Glomerular visceral epithelial cell (primary cell): ENCODE results near the gene SEMA5A.

Experiments
- DNase-seq: peaks from one replicate; pipeline ENCODE4 v3.0.0-alpha.2; 2016; ENCODE audit errors: extremely low spot score

Gene SEMA5A

DNA sequence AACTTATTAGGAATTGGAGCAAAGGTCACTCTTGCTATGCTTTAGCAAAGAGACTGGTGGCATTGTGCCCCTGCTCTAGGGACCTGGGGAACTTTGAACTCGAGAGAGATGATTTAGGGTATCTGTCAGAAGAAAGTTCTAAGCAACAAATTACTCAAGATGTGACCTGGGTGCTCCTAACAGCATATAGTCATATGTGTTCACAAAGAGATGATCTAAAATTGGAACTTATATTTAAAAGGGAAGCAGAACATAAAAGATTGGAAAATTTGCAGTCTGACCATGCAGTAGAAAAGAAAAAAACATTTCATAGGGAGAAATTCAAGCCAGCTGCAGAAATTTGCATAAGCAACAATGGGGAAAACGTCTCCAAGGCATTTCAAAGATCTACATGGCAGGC, 68.3 kb downstream of the SEMA5A start:
- DNase-seq, result no peak

DNA sequence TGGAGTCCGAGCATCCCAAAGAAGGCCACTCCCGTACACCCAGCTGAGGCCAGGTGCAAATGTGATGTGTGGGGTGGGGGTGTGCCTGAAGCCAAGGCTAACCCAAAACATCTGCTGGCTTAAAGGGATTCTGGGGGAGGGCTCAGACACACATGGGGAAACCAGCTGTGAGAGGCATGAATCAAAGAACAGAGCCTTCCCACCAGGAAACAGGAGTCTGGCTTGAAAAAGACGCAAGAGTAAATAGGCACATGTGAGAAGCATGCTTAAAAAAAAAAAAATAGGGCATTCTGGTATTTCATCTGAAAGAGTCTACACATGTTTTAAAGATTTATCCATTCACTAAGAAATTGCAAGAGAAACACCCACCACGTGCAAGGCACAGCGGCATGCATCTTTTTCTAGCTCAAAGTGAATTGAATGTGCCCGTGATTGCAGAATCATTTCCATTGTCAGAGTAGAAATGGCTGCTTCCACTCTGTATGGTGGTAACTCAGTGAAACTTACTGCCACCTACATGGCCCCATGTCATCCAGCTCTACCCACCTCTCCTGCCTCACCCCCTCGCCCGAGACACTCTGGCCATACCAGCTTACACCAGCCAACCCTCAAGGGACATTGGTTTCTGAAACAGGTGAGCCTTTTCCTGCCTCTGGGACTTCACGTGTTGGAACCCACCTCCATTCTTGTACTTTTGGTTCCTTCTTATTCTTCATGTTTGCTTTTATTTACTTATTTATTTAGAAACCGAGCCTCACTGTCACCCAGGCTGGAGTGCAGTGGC, 71.5 kb downstream of the SEMA5A start:
- DNase-seq, result no peak

DNA sequence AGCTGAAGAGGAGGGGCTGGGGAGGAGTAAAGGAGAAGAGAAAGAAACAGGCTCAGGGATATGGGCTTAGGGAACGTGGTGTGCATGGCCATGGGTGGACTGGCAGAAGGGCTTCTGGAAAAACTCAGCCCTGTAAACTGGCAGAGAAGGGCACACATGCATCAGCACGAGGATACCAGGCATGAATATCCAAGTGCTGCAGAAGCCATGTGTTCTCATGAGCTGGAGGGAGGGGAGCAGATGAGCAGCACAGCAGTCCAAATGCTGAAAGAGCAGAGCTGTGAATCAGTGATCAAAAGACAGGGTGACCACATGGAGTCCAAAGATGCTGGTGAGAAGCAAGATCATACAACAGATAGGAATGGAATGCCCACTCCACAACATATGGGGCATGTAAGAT, 72.3 kb downstream of the SEMA5A start:
- DNase-seq, result no peak

DNA sequence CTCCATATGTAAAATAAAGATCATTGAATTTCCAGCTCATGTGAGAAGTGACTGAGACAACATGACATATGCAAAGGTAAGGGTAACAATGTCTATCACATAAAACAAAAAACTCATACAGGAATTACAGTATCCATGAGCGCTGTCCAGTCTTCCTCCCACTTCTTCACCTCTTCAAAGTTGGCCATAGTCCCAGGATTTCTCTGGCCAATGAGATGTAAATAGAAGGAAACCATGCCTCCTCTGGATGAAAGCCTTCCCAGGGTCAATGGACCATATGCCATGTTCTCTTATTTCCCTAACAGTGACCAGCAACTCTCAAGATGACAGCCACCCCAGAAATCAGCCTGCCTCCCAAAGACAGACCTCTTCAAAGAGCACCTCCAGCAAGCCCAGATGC, 75.5 kb downstream of the SEMA5A start:
- DNase-seq, result no peak

DNA sequence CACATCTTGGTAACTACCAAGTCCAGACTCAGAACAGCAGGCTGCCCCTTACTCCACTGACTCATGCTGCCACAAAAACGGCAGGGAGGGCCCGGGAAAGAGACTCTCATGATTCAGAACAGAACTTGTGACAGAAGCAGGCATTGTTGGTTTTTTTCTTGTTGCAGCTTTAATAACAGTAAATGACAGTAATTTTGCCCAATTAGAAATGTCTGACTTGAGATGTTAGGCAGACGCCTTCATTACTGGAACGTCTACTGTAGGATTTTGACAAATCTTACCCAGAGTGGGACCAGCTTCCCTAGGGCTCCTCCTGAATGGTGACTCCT, 77.9 kb downstream of the SEMA5A start:
- peak; percentile 78 for DNase-seq

DNA sequence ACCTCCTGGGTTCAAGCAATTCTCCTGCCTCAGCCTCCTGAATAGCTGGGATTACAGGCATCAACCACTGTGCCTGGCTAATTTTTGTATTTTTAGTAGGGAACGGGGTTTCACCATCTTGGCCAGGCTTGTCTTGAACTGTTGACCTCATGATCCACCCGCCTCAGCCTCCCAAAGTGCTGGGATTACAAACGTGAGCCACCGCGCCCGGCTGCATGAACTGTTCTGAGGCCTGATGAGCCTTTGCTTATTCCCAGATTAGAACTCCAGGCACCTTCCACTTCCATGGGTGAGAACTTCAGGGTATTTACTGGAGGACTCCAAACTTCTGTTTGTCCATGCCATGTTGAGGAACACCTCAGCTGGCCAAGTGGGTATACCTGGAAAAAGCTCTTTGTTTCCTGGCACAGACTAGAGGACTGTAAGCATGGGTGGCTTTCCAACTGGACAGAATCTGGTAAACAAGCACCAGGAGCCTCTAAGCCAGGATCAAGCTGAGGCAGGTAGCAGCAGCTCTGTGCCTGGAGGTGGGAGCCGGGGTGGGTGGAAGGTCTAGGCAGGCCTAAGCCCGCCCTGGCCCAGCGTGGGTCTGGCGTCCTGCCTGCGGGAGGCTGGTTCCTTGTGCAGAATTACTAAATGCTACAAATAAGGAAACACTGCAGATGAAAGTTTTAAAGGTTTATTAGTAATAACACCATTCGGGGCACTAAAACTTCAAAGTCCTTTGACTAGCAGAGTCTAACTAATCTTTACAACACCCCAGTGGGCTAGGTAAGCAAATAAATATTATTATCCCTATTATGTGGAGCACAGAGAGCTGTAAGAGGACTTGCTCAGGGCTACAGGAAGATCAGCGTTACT, 78.4 kb downstream of the SEMA5A start:
- no peak for DNase-seq

DNA sequence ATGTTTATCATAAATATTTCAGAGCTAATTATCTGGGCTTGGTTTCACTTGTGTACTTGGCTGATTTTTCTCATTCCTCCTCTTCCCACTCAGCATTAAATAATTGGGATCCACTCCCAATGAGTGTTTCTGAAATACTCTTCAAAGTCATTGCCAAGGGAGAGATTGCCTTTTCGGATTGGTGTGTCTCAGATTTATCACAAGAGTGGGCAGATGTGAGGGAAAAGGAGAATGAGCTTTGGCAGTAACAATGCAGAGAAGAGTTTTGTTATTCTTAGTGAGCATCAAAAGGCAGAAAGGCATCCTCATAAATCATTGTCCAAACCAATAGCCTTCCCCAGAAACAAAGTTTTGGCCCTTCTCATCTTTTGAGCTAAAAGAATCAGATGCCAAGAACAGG, 79.2 kb downstream of the SEMA5A start:
- DNase-seq, result no peak

DNA sequence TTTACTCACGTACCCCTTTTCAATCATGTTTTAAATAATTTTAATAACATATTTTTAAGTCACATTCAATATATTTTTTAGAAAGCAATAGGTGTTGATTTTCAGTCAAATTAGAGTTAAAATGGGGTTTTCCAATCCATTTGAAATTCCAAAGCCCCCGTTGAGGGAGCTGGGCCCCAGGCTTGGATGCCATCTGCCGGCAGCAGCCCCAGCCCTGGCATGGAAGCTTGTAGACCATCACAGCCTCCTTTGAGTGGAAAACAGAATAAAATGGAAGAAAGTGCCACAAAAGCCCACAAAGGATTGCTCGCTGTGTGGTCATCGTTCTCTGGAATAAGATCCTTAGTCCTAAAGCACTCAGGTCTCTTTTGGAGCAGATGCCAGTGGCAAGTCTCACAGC, 81.4 kb downstream of the SEMA5A start:
- DNase-seq, result no peak

DNA sequence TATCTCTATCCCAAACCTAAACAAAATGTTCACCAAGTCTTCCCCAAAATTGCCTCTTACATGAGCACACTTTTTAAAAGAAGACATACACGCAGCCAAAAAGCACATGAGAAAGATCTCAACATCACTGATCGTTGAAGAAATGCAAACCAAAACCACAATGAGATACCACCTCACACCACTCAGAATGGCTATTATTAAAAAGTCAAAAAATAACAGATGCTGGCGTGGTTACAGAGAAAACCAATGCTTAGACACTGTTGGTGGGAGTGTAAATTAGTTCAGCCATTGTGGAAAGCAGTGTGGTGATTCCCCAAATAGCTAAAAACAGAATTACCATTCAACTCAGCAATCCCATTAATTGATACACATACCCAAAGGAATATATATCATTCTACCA, 83.8 kb downstream of the SEMA5A start:
- no peak for DNase-seq

DNA sequence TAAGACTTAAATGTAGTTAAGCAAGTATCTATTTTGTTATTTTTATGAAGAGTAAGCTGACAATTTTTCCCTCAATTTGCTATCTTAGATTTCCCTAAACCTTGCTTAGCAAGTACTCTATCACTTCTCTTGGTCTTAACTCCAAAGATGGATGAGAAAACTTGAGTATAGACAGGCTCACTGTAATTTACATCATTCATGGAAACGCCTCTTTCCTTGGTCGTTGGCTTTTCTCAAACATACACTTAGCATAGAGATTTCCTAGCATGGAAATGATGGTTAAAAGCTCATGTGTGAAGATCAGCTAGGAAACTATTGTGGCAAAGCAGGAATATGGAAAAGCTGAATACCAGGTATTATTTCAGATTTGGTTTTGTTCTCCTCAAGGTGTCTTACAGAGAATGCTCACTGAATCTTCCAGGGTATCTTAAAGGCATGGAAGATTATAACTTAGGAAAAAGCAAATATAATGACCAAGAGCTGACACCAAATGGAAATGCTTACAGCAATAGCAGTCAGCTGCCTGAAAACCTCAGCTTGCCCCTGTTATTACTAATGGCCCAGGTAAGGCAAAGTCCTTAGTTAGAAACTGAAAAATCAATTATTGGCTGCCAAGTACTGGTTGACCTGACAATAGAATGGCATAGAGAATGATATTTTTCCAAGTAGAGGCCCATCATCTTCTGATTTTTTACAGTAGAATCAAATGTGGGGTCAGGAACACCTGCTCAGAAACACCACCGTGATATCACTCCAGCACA, 84.8 kb downstream of the SEMA5A start:
- DNase-seq, result no peak

DNA sequence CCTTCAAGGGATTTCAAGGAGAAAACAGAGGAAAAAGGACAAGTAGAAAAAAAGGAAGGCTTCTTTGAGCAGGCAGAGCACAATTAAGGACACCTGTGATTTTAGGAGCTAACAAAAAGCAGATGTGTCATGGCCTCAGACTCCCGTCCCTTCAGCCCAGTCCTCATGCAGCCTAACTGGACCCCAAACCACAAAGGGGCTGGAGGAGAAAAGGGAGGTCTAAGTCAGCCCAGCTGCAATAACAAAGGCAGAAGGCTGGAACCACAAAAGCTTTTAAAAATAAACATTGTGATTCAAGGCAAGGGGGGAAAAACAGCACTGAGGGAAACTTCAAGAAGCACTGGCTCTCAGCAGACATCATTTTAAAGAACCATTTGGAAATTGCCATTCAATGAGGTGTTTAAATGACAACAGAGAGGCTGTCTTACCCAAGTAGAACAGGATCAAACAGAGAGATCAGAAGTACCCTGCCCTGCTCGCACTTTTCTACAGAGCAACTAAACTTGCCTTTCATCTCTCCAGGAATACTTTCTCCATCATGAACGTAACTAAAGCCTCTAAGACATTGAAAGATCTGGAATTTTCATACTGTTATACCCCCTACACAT, 89.3 kb downstream of the SEMA5A start:
- DNase-seq, result peak; percentile 68

DNA sequence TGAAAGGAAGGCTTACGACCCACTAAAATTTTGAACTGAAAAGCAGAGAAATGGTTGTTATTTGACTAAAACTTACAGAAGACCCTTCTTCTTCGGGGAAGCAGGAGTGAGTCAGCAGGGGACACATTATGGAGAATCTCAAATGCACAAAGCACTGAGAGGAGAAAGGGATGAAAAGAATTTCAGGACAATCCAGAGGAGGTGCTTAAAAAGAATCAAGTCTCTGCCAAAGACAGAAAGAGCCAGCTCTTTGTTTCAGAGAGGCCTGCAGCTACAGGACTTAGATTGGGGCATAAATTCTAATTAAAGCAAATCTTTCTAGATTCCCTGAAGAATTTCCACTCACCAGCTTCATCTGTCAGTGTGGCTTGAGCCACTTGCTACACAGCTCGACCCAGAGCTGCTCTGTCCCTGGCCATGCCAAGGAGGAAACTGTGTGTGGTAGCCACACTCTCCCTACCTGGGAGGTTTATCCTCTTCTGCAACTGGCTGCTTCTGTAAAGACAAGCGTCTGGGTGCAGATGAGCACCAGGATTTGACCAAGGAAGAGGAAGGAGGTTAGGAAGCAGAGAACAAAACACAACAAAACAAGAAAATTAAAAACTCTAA, 89.9 kb downstream of the SEMA5A start:
- DNase-seq, result peak; percentile 9

DNA sequence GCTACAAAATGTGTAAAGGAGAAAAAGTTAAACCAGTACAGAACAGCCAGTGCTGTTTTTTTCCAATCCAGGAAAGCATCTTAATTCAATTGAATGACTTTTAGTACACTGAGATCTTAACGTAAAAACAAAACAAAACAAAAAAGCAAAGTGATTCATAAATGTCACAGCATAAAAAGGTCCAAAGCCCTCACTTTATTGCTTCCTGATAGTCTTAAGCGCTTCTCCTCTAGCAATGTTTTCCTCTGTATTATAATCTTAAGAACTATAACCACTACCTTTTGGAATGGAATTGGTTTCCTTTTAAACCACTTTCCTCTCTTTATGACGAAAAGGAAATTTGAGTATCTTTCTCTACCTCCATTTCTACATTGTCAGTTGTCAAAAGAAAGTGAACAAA, 91.4 kb downstream of the SEMA5A start:
- DNase-seq, result no peak

DNA sequence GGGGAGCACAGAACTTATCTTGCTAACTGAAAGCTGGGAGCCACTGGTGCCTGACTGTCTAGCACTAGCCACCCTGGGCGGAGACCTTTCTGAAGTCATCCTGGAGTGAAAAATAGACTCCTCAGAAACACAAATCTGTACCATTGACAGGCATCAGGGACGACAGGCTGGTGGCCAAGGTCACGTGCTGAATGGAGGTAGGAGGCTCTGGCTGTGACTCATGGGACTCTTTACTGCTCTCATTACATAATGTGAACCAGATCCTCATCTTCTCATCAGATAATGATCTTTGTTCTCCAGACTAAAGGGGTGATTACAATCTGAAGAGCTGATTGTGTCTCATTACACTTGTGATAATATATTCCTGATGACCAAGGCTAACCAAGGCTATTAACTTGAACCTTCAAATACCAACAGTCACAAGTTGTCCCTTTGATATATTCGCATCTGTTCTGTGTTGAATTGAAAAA, 91.8 kb downstream of the SEMA5A start:
- no peak for DNase-seq

DNA sequence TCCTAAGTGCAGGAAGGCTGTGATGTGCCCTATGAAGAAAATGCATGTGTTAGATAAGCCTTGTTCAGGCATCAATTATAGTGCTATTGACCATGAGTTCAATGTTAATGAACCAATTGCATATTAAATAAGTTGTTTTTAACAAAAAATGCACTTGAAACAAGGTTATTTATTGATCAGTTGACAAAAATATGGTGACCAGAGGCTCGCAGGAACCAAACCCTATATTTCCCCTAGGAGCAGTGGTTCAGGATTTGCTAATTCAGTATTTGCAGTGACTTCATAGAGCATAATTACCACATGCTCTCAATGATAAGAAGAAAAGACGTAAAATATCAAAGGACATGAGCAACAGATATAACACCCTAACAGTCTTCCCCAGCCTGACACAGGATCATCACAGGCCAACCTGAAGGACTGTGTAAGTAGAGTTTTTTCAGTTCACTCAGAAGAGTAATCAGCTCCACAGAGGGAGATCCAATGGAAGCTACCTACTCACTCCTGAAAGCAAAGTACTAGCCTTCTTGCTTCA, 92.3 kb downstream of the SEMA5A start:
- DNase-seq, result no peak

DNA sequence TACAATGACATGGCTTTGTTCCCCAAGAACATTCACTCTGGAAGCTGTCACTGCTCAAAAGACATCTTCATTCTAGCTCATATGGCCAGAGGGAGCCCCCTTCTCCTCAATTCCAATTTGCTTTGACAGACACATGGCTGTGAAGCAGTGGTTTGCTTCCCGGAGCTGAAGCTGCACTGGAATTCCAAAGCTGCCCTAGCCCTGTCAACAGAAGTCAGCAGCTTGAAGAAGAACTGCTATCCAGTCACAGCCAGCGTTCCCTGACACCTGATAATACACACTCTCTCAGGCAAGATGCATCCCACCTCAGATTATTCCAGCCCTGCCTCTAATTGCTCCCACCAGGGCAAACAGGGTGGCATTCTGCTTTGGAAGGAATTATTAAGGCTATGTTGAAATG, 93.7 kb downstream of the SEMA5A start:
- DNase-seq, result no peak

DNA sequence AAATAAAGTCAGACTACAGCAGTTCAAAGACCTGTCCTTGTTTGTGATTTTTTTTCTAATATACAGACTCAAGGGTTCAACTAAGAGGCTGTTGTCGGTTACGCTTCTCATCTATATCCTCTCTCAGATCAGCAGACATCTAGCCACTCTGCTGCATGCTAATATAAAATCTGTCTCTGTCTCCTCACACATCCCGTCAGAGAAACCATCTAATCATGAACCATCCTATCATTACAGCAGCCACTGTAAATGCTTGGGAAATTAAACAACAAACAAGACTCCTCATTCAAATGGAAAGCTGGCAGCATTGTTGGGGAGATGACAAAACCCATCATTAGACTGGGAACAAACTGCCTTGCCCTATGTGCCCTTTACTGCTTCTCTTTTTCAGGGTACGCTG, 94.8 kb downstream of the SEMA5A start:
- no peak for DNase-seq

DNA sequence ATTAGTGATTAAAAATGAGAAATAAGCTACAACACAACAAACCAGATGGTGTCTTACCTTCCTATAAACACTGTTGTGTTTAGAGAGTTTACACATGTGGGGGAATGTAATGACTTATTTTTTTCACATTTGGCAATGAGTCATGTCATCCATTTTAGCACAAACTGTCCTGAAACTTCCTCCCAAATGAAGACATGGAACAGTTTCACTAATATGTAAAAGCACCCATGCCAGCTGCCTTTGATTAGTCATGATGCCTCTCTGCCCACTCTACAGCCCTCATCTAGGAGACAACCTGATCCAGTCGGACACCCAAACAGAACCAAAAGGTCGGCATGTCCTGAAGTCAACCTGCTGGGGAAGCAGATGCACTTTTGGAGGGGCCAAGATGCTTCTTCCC, 98.2 kb downstream of the SEMA5A start:
- no peak for DNase-seq

DNA sequence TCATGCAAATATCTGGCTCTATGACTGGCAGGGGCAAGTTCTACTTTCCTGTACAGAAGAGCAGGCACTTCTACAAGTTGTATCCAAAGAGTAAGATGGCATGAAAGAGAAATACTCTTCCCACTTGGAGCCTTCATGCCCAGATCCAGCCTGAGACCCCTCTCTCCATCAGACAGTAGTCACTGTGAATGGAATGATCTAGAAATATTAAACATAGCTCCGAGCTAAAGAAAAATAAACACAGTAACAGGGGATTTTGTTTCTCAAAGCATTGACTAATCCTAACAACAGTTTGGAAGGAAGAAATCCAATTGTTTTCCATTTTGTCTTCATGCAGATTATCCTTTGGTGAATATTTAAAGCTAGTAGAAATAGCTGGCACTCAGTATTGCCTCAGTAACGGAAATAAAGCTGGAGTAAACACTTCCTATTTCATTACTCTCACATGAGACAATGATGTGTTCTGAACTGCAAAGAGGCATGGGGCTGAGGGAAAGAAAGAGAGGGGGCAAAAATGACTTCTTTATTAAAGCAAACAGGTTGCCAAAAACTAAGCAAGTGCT, 100.0 kb downstream of the SEMA5A start:
- no peak for DNase-seq

DNA sequence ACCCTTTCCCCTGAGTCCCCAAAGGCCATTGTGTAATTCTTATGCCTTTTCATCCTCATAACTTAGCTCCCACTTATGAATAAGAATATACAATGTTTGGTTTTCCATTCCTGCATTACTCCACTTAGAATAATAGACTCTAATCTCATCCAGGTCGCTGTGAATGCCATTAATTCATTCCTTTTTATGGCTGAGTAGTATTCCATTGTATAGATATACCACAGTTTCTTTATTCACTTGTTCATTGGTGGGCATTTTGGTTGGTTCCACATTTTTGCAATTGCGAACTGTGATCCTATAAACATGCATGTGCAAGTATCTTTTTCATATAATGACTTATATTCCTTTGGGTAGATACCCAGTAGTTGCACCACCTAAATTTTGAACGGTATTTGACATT, 101.5 kb downstream of the SEMA5A start:
- no peak for DNase-seq

DNA sequence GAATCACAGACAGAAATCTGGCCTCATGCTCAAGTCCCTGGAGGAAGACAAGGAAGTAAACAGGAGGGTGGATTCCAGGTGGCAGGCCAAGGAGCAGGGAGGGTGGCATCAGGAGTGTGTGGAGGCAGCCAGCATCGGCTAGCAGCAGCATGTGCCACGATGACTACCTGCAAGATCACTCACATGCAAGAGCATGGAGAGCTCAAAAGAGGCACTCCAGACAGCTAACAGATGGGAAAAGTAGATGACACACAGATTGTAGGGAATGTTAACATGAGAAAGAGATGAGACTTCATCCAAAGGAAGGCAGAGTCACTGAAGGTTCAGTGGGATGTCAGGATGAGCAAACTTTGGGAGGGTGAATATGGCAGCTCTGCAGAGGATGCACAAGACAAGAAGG, 104.3 kb downstream of the SEMA5A start:
- DNase-seq, result no peak
